Measurements from ENCODE around the gene RAD23A. TPM values are rescaled to one million over a fixed set of nuclear protein-coding genes. Genes with fewer than 3 reads are reported as not detected.
A peak's percentile ranks its signal among the peaks of the same experiment; 100 is the strongest.

RAD23A gene
- total and polyA plus RNA-seq, 2 experiments from 2014 or later = 107 to 177 TPM

GRCh38 chr19:12991296-12991695, 45.6 kb downstream of the RAD23A start:
- H3K9me2 ChIP-seq (ENCODE audit: insufficient read depth) = no peaks in the 10 kb centered on the region
- H3K9ac ChIP-seq = no peak overlapping the region
- no peak overlapping the region for H2AFZ ChIP-seq
- H3K79me2 ChIP-seq (ENCODE audit: insufficient read depth) = peaks cover 5% of the 10 kb centered on the region
- no peaks in the 10 kb centered on the region for H3K9me3 ChIP-seq (ENCODE audit: low read depth)
- in situ Hi-C loops (cut with MboI) = no loop called here
- H3K4me1 ChIP-seq (ENCODE audit: insufficient read depth) = no peaks in the 10 kb centered on the region
- peaks cover 3% of the 10 kb centered on the region; the same call in 1 of the 2 replicates for H3F3A ChIP-seq (ENCODE audit: insufficient read depth)
- TF ChIP-seq EZH2phosphoT487 (IDR thresholded peaks at IDR 0.05; ENCODE audit: insufficient read depth, low read depth) = no peak
- no peak for TF ChIP-seq EZH2 (IDR thresholded peaks at IDR 0.05; ENCODE audit: insufficient read depth, poor library complexity, severe bottlenecking)
- H3K27ac ChIP-seq = no peak overlapping the region
- H3K4me3 ChIP-seq = no peak overlapping the region
- DNase-seq = no peak
- no peak overlapping the region for H3K4me2 ChIP-seq (ENCODE audit: unreplicated experiment)
- 98 to 99% methylated on average over 5 of the region's 5 CpGs for WGBS, 2 experiments (ENCODE audit: low coverage in 1 of 2, low lambda C conversion rate in 2 of 2, missing lambda C conversion rate in 2 of 2)
- H3K27me3 ChIP-seq (replicated peaks; ENCODE audit: insufficient read depth) = no peaks in the 10 kb centered on the region
- no peaks in the 10 kb centered on the region for H4K20me1 ChIP-seq (ENCODE audit: insufficient read depth)
- H3K36me3 ChIP-seq (ENCODE audit: low read depth) = no peaks in the 10 kb centered on the region

DNA sequence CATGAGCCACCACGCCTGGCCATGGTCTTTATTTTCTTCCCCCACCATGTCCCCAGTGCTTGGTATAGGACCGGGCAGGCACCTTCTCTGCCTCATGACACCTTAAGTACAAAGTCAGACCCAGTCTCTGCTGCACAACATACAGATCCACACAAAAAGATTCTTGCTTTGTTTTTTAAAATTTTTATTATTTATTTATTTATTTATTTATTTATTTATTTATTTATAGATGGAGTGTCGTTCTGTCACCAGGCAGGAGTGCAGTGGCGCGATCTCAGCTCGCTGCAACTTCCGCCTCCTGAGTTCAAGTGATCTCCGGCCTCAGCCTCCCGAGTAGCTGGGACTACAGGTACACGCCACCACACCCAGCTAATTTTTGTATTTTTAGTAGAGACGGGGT, 47.1 kb downstream of the RAD23A start:
- H3K9me2 ChIP-seq (ENCODE audit: insufficient read depth) = no peaks in the 10 kb centered on the region
- no peaks in the 10 kb centered on the region for H3K36me3 ChIP-seq (ENCODE audit: low read depth)
- no peaks in the 10 kb centered on the region for H3K27me3 ChIP-seq (replicated peaks; ENCODE audit: insufficient read depth)
- no peak for DNase-seq
- in situ Hi-C loops (cut with MboI) = no loop called here
- WGBS, 2 experiments (ENCODE audit: low coverage in 1 of 2, low lambda C conversion rate in 2 of 2, missing lambda C conversion rate in 2 of 2) = 92 to 96% methylated on average over 11 of the region's 11 CpGs
- no peak overlapping the region for H3K4me3 ChIP-seq
- TF ChIP-seq EZH2 (IDR thresholded peaks at IDR 0.05; ENCODE audit: insufficient read depth, poor library complexity, severe bottlenecking) (no peak), EZH2phosphoT487 (IDR thresholded peaks at IDR 0.05; ENCODE audit: insufficient read depth, low read depth) (no peak)
- no peak overlapping the region for H2AFZ ChIP-seq
- peaks cover 19% of the 10 kb centered on the region for H3K79me2 ChIP-seq (ENCODE audit: insufficient read depth)
- no peaks in the 10 kb centered on the region for H3K9me3 ChIP-seq (ENCODE audit: low read depth)
- no peak overlapping the region for H3K27ac ChIP-seq
- no peak overlapping the region for H3K9ac ChIP-seq
- peaks cover 5% of the 10 kb centered on the region for H3K4me1 ChIP-seq (ENCODE audit: insufficient read depth)
- peaks cover 3% of the 10 kb centered on the region; the same call in 1 of the 2 replicates for H3F3A ChIP-seq (ENCODE audit: insufficient read depth)
- no peak overlapping the region for H3K4me2 ChIP-seq (ENCODE audit: unreplicated experiment)
- H4K20me1 ChIP-seq (ENCODE audit: insufficient read depth) = no peaks in the 10 kb centered on the region

GRCh38 chr19:12993562-12993961, 47.9 kb downstream of the RAD23A start:
- Histone ChIP-seq H3K9ac (no peak overlapping the region), H4K20me1 (ENCODE audit: insufficient read depth) (no peaks in the 10 kb centered on the region), H3K4me1 (ENCODE audit: insufficient read depth) (peaks cover 13% of the 10 kb centered on the region), H3K9me3 (ENCODE audit: low read depth) (no peaks in the 10 kb centered on the region), H3K27me3 (replicated peaks; ENCODE audit: insufficient read depth) (no peaks in the 10 kb centered on the region), H2AFZ (no peak overlapping the region), H3K4me3 (no peak overlapping the region), H3K9me2 (ENCODE audit: insufficient read depth) (no peaks in the 10 kb centered on the region), H3K27ac (no peak overlapping the region), H3K4me2 (ENCODE audit: unreplicated experiment) (no peak overlapping the region), H3F3A (ENCODE audit: insufficient read depth) (peaks cover 3% of the 10 kb centered on the region; the same call in 1 of the 2 replicates), H3K36me3 (ENCODE audit: low read depth) (no peaks in the 10 kb centered on the region), H3K79me2 (ENCODE audit: insufficient read depth) (peaks cover 27% of the 10 kb centered on the region)
- in situ Hi-C loops (cut with MboI) = no loop called here
- DNase-seq = no peak
- TF ChIP-seq EZH2 (IDR thresholded peaks at IDR 0.05; ENCODE audit: insufficient read depth, poor library complexity, severe bottlenecking) (no peak), EZH2phosphoT487 (IDR thresholded peaks at IDR 0.05; ENCODE audit: insufficient read depth, low read depth) (no peak)
- 76 to 83% methylated on average over 6 to 7 of the region's 7 CpGs for WGBS, 2 experiments (ENCODE audit: low coverage in 1 of 2, low lambda C conversion rate in 2 of 2, missing lambda C conversion rate in 2 of 2)

- H3K9me2 ChIP-seq (ENCODE audit: insufficient read depth) = no peaks in the 10 kb centered on the region
- no peaks in the 10 kb centered on the region for H3K27me3 ChIP-seq (replicated peaks; ENCODE audit: insufficient read depth)
- DNase-seq = peak; percentile 86
- H3K4me1 ChIP-seq (ENCODE audit: insufficient read depth) = peaks cover 16% of the 10 kb centered on the region
- peaks cover 3% of the 10 kb centered on the region; the same call in 1 of the 2 replicates for H3F3A ChIP-seq (ENCODE audit: insufficient read depth)
- H4K20me1 ChIP-seq (ENCODE audit: insufficient read depth) = no peaks in the 10 kb centered on the region
- WGBS, 2 experiments (ENCODE audit: low coverage in 1 of 2, low lambda C conversion rate in 2 of 2, missing lambda C conversion rate in 2 of 2) = 19 to 25% methylated on average over 39 to 58 of the region's 84 CpGs
- H3K9me3 ChIP-seq (ENCODE audit: low read depth) = no peaks in the 10 kb centered on the region
- H2AFZ ChIP-seq = peak within 1 kb of the TSS; percentile 61
- H3K36me3 ChIP-seq (ENCODE audit: low read depth) = 0 out of 2 replicates have a peak, but pooled peaks cover 4% of the 10 kb centered on the region
- TF ChIP-seq EZH2 (IDR thresholded peaks at IDR 0.05; ENCODE audit: insufficient read depth, poor library complexity, severe bottlenecking) (no peak), EZH2phosphoT487 (IDR thresholded peaks at IDR 0.05; ENCODE audit: insufficient read depth, low read depth) (no peak)
- peaks cover 41% of the 10 kb centered on the region for H3K79me2 ChIP-seq (ENCODE audit: insufficient read depth)
- H3K27ac ChIP-seq = peak within 1 kb of the TSS; percentile 84
- peak within 1 kb of the TSS; percentile 87 for H3K4me2 ChIP-seq (ENCODE audit: unreplicated experiment)
- peak within 1 kb of the TSS; percentile 100 for H3K9ac ChIP-seq
- in situ Hi-C loops (cut with MboI) = no loop called here
- peak within 1 kb of the TSS; percentile 99 for H3K4me3 ChIP-seq
These were observed 49.3 kb downstream of the RAD23A start, which contains the start of gene NFIX for GRCh38 chr19:12994701-12995595. TSS of gene NFIX (plus strand) at chr19:12995475. CDS start at chr19:12995838, 363 bp downstream.

Data from GM23248 (cell line).